GM12878 (cell line): ENCODE data around the gene DUSP22. TPM values are rescaled to one million over a fixed set of nuclear protein-coding genes. Genes with fewer than 3 reads are reported as not detected.

ENCODE experiments used
- CBX3 ChIP-seq: fragments of 200-600 bp; sonication (generic); IDR thresholded peaks from 2 replicates; pipeline ENCODE4 v1.6.1; 2016; ENCODE audit warnings: low read depth, borderline replicate concordance
- CHD2 ChIP-seq: IDR thresholded peaks from 2 replicates; pipeline ENCODE4 v1.6.1; 2011; ENCODE audit warnings: low read depth, low read length, improper control_type of control experiment, borderline replicate concordance
- CREM ChIP-seq: IDR thresholded peaks from 2 replicates; pipeline ENCODE4 v1.6.1; 2014; ENCODE audit warnings: antibody characterized with exemption, low read depth
- HDAC2 ChIP-seq: fragments of 200-600 bp; sonication (generic); IDR thresholded peaks from 2 replicates; pipeline ENCODE4 v1.6.1; 2017
- KAT2A ChIP-seq: conservative IDR thresholded peaks from 2 replicates; pipeline ENCODE4 v1.6.1; 2011; ENCODE audit warnings: low read depth, low read length; ENCODE audit not compliant: control insufficient read depth
- LARP7 ChIP-seq: fragments of 450-650 bp; IDR thresholded peaks from 2 replicates; pipeline ENCODE4 v1.6.1; 2017; ENCODE audit warnings: mild to moderate bottlenecking
- MAX ChIP-seq: IDR thresholded peaks from 2 replicates; pipeline ENCODE4 v1.6.1; 2012; ENCODE audit warnings: low read depth, low read length, improper control_type of control experiment
- NFYA ChIP-seq: IDR thresholded peaks from 2 replicates; pipeline ENCODE4 v1.6.1; 2011; ENCODE audit warnings: low read depth, mild to moderate bottlenecking, low read length, improper control_type of control experiment, borderline replicate concordance
- POLR2A ChIP-seq: IDR thresholded peaks from 2 replicates; pipeline ENCODE4 v1.6.1; 2011; ENCODE audit warnings: low read depth, mild to moderate bottlenecking, low read length
- RAD21 ChIP-seq: IDR thresholded peaks from 2 replicates; pipeline ENCODE4 v1.6.1; 2011; ENCODE audit warnings: mild to moderate bottlenecking, low read depth, low read length, moderate library complexity; ENCODE audit not compliant: insufficient read depth
- SREBF2 ChIP-seq: IDR thresholded peaks from 2 replicates; pipeline ENCODE4 v1.6.1; 2012; ENCODE audit warnings: mild to moderate bottlenecking, low read length
- SRF ChIP-seq, 2 experiments: IDR thresholded peaks; 2 replicates each; pipeline ENCODE4 v1.6.1; 2011; ENCODE audit warnings: low read depth in 2 of 2, low read length in 2 of 2, mild to moderate bottlenecking in 1 of 2, moderate library complexity in 1 of 2
- STAT1 ChIP-seq: fragments of 450-650 bp; conservative IDR thresholded peaks from 2 replicates; pipeline ENCODE4 v1.6.1; 2014; ENCODE audit warnings: antibody characterized with exemption, mild to moderate bottlenecking
- STAT3 ChIP-seq: IDR thresholded peaks from 2 replicates; pipeline ENCODE4 v1.6.1; 2011; ENCODE audit warnings: low read depth, low read length, improper control_type of control experiment
- TAF1 ChIP-seq: IDR thresholded peaks from 2 replicates; pipeline ENCODE4 v1.6.1; 2011; ENCODE audit warnings: mild to moderate bottlenecking, low read depth, low read length, borderline replicate concordance
- ZNF24 ChIP-seq: fragments of 450-650 bp; IDR thresholded peaks from 2 replicates; pipeline ENCODE4 v1.6.1; 2017; ENCODE audit warnings: antibody characterized with exemption, mild to moderate bottlenecking
- ZNF622 ChIP-seq: fragments of 450-650 bp; IDR thresholded peaks from 2 replicates; pipeline ENCODE4 v1.6.1; 2017; ENCODE audit warnings: mild to moderate bottlenecking, inconsistent platforms
- polyA plus RNA-seq, 11 experiments: library from polyadenylated mRNA; depleted of rRNA in 4 of 11; unstranded in 6 of 11; stranded (reverse) in 5 of 11; fragments of >200 nt; fragmentation: Nextera tagmentation in 4 of 11; fragmentation: Illumina TruSeq in 1 of 11; extraction: Ambion mirVana in 4 of 11; extraction: Trizol in 1 of 11; gene quantifications; 1 replicate in 1 of 11; 2 replicates in 10 of 11; pipeline versions ENCODE4 v1.2.1 to v1.2.3, GENCODE V29; 2011 to 2016; ENCODE audit warnings: inconsistent platforms in 2 of 11, missing spikeins in 2 of 11, low read depth in 1 of 11
- total RNA-seq, 4 experiments: library from RNA; depleted of rRNA in 3 of 4; stranded (reverse); fragments of >200 nt in 3 of 4; fragmentation: Illumina TruSeq in 1 of 4; extraction: Trizol in 1 of 4; gene quantifications; 2 replicates each; pipeline versions ENCODE4 v1.2.1 to v1.2.3, GENCODE V29; 2013 to 2021
- TF ChIP-seq, protein P1 (sequence below): fragments of 450-650 bp; IDR thresholded peaks from 2 replicates; pipeline ENCODE4 v1.6.1; 2016; ENCODE audit warnings: mild to moderate bottlenecking
- TF ChIP-seq, protein P2 (sequence below): fragments of 450-650 bp; formaldehyde crosslinking; IDR thresholded peaks from 2 replicates; pipeline ENCODE4 v1.4.0; 2020; ENCODE audit warnings: mild to moderate bottlenecking, moderate library complexity
- TF ChIP-seq, protein P3 (sequence below): fragments of 450-650 bp; IDR thresholded peaks from 2 replicates; pipeline ENCODE4 v1.6.1; 2018; ENCODE audit warnings: mild to moderate bottlenecking, low read depth, moderate library complexity; ENCODE audit not compliant: partially characterized antibody

Gene DUSP22
- total and polyA plus RNA-seq, 10 of the 15 experiments (the other 5 are each of a cell fraction or from before 2014, with no cell fraction given), result 78.9 to 156 (median 107) TPM

DNA sequence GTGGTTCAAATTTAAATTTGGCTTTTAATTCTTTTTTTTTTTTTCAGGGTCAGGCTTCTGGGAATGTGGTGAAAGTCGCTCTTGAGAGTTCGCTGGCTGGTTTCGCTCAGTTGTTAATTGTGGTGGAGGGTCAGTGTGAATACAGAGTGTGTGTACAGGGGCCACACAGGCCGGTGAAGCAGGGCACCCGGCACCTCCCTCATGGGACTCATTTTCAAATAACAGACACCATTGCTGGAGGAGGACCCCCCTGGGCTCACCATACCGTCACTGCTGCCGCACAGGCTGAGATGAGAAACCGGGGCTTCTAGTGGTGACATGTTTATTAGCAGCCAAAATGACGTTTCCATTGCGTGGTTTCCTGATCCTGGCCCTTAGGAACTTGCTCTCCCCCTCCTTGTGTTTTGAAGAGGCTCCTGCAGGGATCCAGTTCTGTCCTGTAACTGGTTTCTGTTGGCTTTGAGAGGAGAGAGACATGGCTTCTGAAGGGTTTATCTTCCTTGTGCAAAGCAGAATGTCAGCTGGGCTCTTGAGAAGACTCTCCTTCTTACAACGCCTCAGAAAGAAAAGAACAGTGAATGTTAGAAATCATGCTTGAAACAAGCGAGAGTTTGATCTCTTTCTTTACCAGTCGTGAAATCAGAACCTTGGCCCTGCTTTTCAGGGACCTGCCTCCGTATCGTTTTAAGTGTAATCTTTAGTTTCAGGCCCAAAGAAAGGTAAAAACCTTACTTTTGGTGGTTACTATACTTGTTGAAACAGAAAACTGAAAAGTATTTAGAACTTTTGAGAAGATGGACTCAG, 37.8 kb downstream of the DUSP22 start (continued):
- TF ChIP-seq, protein P1, sequence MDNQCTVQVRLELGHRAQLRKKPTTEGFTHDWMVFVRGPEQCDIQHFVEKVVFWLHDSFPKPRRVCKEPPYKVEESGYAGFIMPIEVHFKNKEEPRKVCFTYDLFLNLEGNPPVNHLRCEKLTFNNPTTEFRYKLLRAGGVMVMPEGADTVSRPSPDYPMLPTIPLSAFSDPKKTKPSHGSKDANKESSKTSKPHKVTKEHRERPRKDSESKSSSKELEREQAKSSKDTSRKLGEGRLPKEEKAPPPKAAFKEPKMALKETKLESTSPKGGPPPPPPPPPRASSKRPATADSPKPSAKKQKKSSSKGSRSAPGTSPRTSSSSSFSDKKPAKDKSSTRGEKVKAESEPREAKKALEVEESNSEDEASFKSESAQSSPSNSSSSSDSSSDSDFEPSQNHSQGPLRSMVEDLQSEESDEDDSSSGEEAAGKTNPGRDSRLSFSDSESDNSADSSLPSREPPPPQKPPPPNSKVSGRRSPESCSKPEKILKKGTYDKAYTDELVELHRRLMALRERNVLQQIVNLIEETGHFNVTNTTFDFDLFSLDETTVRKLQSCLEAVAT, result 0 out of 2 replicates have a peak, but pooled peaks have one; percentile 77
- no peak for TF ChIP-seq CBX3
- no peak for TF ChIP-seq KAT2A
- TF ChIP-seq SREBF2, result no peak
- no peak for TF ChIP-seq ZNF622
- TF ChIP-seq SRF (IDR thresholded peaks at IDR 0.05; ENCODE audit: low read depth in 2 of 2, low read length in 2 of 2), result no peak
- TF ChIP-seq, protein P2, sequence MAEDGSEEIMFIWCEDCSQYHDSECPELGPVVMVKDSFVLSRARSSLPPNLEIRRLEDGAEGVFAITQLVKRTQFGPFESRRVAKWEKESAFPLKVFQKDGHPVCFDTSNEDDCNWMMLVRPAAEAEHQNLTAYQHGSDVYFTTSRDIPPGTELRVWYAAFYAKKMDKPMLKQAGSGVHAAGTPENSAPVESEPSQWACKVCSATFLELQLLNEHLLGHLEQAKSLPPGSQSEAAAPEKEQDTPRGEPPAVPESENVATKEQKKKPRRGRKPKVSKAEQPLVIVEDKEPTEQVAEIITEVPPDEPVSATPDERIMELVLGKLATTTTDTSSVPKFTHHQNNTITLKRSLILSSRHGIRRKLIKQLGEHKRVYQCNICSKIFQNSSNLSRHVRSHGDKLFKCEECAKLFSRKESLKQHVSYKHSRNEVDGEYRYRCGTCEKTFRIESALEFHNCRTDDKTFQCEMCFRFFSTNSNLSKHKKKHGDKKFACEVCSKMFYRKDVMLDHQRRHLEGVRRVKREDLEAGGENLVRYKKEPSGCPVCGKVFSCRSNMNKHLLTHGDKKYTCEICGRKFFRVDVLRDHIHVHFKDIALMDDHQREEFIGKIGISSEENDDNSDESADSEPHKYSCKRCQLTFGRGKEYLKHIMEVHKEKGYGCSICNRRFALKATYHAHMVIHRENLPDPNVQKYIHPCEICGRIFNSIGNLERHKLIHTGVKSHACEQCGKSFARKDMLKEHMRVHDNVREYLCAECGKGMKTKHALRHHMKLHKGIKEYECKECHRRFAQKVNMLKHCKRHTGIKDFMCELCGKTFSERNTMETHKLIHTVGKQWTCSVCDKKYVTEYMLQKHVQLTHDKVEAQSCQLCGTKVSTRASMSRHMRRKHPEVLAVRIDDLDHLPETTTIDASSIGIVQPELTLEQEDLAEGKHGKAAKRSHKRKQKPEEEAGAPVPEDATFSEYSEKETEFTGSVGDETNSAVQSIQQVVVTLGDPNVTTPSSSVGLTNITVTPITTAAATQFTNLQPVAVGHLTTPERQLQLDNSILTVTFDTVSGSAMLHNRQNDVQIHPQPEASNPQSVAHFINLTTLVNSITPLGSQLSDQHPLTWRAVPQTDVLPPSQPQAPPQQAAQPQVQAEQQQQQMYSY (CRISPR knock-in tag), result no peak
- no peak for TF ChIP-seq STAT1
- no peak for TF ChIP-seq ZNF24
- no peak for TF ChIP-seq HDAC2
- TF ChIP-seq, protein P3, sequence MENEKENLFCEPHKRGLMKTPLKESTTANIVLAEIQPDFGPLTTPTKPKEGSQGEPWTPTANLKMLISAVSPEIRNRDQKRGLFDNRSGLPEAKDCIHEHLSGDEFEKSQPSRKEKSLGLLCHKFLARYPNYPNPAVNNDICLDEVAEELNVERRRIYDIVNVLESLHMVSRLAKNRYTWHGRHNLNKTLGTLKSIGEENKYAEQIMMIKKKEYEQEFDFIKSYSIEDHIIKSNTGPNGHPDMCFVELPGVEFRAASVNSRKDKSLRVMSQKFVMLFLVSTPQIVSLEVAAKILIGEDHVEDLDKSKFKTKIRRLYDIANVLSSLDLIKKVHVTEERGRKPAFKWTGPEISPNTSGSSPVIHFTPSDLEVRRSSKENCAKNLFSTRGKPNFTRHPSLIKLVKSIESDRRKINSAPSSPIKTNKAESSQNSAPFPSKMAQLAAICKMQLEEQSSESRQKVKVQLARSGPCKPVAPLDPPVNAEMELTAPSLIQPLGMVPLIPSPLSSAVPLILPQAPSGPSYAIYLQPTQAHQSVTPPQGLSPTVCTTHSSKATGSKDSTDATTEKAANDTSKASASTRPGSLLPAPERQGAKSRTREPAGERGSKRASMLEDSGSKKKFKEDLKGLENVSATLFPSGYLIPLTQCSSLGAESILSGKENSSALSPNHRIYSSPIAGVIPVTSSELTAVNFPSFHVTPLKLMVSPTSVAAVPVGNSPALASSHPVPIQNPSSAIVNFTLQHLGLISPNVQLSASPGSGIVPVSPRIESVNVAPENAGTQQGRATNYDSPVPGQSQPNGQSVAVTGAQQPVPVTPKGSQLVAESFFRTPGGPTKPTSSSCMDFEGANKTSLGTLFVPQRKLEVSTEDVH, result peak; percentile 41
- peak; percentile 27; the same call in 1 of the 2 replicates for TF ChIP-seq TAF1
- TF ChIP-seq POLR2A, result no peak
- TF ChIP-seq CHD2, result no peak
- no peak for TF ChIP-seq NFYA
- no peak for TF ChIP-seq STAT3
- TF ChIP-seq CREM, result no peak
- no peak for TF ChIP-seq MAX
- no peak; the same call in 1 of the 2 replicates for TF ChIP-seq LARP7
- peak; percentile 32; the same call in 1 of the 2 replicates for TF ChIP-seq RAD21
